Nucleus accumbens (tissue), 56 donors: Measurements from ENCODE around the gene NSUN6.

Experiments used
- DNase-seq, 56 donors: peaks; one replicate each; lab custom pipeline; 2025; lab: John Stamatoyannopoulos, UW

Gene NSUN6

GRCh38 chr10:18651324-18652007 is at the start of gene NSUN6:
Gene NSUN6, minus strand, starts transcription at chr10:18651587. Its CDS starts 384 bp downstream, at chr10:18651203.
- DNase-seq: peak in 55 of 56 donors; percentile 37 to 95 (median 84)

GRCh38 chr10:18699849-18700840 is 48.8 kb upstream of the NSUN6 start:
- DNase-seq: no peak

- no peak for DNase-seq
These were observed 39.2 kb upstream of the NSUN6 start for GRCh38 chr10:18690541-18690940.

- DNase-seq: no peak
These were observed 38.1 kb upstream of the NSUN6 start for GRCh38 chr10:18689498-18689897.

- DNase-seq: no peak
These were observed 36.3 kb upstream of the NSUN6 start for GRCh38 chr10:18687706-18688105.

- DNase-seq: no peak
These were observed 35.8 kb upstream of the NSUN6 start for GRCh38 chr10:18687195-18687594.

GRCh38 chr10:18685555-18685954 is 34.2 kb upstream of the NSUN6 start:
- no peak for DNase-seq

GRCh38 chr10:18684953-18685352 is 33.6 kb upstream of the NSUN6 start:
- DNase-seq: no peak

GRCh38 chr10:18684416-18684815 is 33.0 kb upstream of the NSUN6 start:
- no peak for DNase-seq

GRCh38 chr10:18683427-18683826 is 32.0 kb upstream of the NSUN6 start:
- no peak for DNase-seq

GRCh38 chr10:18681971-18682411 is 30.6 kb upstream of the NSUN6 start:
- DNase-seq: no peak

- no peak for DNase-seq
These were observed 30.0 kb upstream of the NSUN6 start for GRCh38 chr10:18681366-18681765.

- no peak for DNase-seq
These were observed 29.4 kb upstream of the NSUN6 start for GRCh38 chr10:18680754-18681153.

- DNase-seq: no peak
These were observed 23.9 kb upstream of the NSUN6 start for GRCh38 chr10:18675086-18675801.

GRCh38 chr10:18668026-18668425 is 16.6 kb upstream of the NSUN6 start:
- DNase-seq: no peak

- DNase-seq: no peak
These were observed 15.4 kb upstream of the NSUN6 start for GRCh38 chr10:18666810-18667209.

GRCh38 chr10:18665815-18666558 is 14.6 kb upstream of the NSUN6 start:
- no peak for DNase-seq

GRCh38 chr10:18664841-18665478 is 13.6 kb upstream of the NSUN6 start:
- no peak for DNase-seq

- DNase-seq: no peak
These were observed 9.5 kb upstream of the NSUN6 start for GRCh38 chr10:18660816-18661431.
